H1 (cell line): ENCODE results near the gene CDX2. TPM values are rescaled to one million over a fixed set of nuclear protein-coding genes. Genes with fewer than 3 reads are reported as not detected.

Experiments used
- CREB1 ChIP-seq: IDR thresholded peaks from 2 replicates; pipeline ENCODE4 v1.6.1; 2012; ENCODE audit warnings: inconsistent platforms
- GABPA ChIP-seq: IDR thresholded peaks from 2 replicates; pipeline ENCODE4 v1.6.1; 2011; ENCODE audit warnings: mild to moderate bottlenecking, low read length, moderate library complexity, borderline replicate concordance; ENCODE audit not compliant: insufficient read depth
- JUN ChIP-seq: IDR thresholded peaks from 2 replicates; pipeline ENCODE4 v1.6.1; 2011; ENCODE audit warnings: low read depth, mild to moderate bottlenecking, improper control_type of control experiment, low read length
- RNF2 ChIP-seq: fragments of 200-900, 300-1000 bp; sonication (generic); IDR thresholded peaks from 2 replicates; pipeline ENCODE4 v1.7.1; 2016; ENCODE audit warnings: borderline replicate concordance, low read depth, mild to moderate bottlenecking, antibody characterized with exemption, low read length; ENCODE audit not compliant: poor library complexity, severe bottlenecking; ENCODE audit errors: missing control alignments
- SUZ12 ChIP-seq: fragments of 200-600 bp; sonication (generic); IDR thresholded peaks from 2 replicates; pipeline ENCODE4 v1.6.1; 2012; ENCODE audit warnings: mild to moderate bottlenecking, inconsistent platforms, low read length, moderate library complexity, mixed read lengths
- polyA plus RNA-seq, 7 experiments: library from polyadenylated mRNA; depleted of rRNA in 3 of 7; stranded (reverse) in 5 of 7; unstranded in 2 of 7; fragments of >200 nt in 5 of 7; fragments of 200-250 nt in 2 of 7; gene quantifications; 1 replicate in 5 of 7; 2 replicates in 1 of 7; 4 replicates in 1 of 7; pipeline versions ENCODE4 v1.2.1 to v1.2.3, GENCODE V29; 2011 to 2013; ENCODE audit warnings: missing spikeins in 2 of 7, mixed read lengths in 2 of 7
- total RNA-seq: library from RNA; stranded (reverse); fragmentation: NEBNext Ultra II Directional; extraction: Animal tissue kit (Norgen Biotek cat#: 25700); gene quantifications from 2 replicates; pipeline ENCODE4 v1.2.1, GENCODE V29; 2021

The CDX2 gene
- total and polyA plus RNA-seq, 2 of the 8 experiments (the other 6 are each of a cell fraction or from before 2014, with no cell fraction given): 0.09 TPM; not detected in 1

GRCh38 chr13:27968316-27969081 is 616 bp downstream of the CDX2 start (continued):
- TF ChIP-seq CREB1 (peak; percentile 82), JUN (no peak), RNF2 (peak; percentile 94), GABPA (0 out of 2 replicates have a peak, but pooled peaks have one; percentile 14), SUZ12 (peak; percentile 97)
